GM21367 (cell line): ENCODE data around the gene TMEM120B.

Experiments
- ATAC-seq: cut with Tn5 transposase; IDR thresholded peaks from one replicate; pipeline ENCODE4 v1.9.1; 2021; ENCODE audit not compliant: unreplicated experiment

TMEM120B gene

GRCh38 chr12:121801595-121802484, 89.3 kb downstream of the TMEM120B start:
- ATAC-seq, result no peak

DNA sequence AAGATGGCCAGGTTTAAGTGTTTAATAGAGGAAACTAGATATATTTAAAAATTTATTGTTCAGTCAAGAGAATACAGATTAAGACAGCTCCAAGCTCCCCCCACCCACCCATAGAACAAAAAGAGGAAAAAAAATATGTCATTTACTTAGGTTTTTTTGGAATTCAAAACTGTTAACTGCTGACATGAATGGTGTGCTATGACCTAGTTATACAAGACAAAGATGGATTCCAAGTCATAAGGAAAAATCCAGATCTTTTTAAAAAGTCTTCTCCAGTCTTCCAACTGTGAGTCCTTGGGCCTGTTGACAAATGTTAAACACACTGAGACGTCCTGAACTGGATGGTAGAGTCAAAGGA, 89.9 kb downstream of the TMEM120B start:
- no peak for ATAC-seq

GRCh38 chr12:121802843-121803698, 90.5 kb downstream of the TMEM120B start:
- ATAC-seq, result peak; percentile 33

- no peak for ATAC-seq
Measured at GRCh38 chr12:121803861-121804416, 91.4 kb downstream of the TMEM120B start, which contains the start of gene SETD1B. SETD1B (plus strand) TSS chr12:121804009; CDS start chr12:121804738, 729 bp downstream.

DNA sequence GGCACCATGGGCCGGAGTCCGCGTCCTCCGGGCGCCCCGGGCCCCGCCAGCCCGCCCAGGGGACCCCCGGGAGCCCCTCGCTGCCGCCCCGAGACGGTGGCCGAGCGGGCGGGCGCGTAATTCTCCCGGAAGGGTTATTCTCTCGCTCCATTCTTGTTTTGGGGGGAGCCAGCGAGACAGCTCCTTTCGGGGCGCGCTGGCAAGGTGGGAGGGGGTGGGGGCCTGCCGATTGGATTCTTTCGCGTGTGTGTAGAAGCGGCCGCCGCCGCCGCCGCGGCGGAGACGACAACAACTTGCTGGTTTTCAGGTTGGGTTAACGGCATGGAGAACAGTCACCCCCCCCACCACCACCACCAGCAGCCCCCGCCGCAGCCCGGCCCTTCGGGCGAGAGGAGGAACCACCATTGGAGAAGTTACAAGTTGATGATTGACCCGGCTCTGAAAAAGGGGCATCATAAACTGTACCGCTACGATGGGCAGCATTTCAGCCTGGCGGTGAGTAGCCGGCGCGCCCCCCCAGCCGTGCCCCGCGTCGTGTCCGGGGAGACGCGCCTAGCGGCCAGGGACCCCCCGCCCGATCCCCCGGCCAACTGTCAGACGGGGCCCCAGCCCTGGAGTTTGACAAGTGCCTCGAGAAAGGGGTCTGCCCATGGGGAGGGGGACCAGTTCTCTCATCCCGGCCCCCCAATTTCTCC, 92.0 kb downstream of the TMEM120B start:
- ATAC-seq, result no peak

DNA sequence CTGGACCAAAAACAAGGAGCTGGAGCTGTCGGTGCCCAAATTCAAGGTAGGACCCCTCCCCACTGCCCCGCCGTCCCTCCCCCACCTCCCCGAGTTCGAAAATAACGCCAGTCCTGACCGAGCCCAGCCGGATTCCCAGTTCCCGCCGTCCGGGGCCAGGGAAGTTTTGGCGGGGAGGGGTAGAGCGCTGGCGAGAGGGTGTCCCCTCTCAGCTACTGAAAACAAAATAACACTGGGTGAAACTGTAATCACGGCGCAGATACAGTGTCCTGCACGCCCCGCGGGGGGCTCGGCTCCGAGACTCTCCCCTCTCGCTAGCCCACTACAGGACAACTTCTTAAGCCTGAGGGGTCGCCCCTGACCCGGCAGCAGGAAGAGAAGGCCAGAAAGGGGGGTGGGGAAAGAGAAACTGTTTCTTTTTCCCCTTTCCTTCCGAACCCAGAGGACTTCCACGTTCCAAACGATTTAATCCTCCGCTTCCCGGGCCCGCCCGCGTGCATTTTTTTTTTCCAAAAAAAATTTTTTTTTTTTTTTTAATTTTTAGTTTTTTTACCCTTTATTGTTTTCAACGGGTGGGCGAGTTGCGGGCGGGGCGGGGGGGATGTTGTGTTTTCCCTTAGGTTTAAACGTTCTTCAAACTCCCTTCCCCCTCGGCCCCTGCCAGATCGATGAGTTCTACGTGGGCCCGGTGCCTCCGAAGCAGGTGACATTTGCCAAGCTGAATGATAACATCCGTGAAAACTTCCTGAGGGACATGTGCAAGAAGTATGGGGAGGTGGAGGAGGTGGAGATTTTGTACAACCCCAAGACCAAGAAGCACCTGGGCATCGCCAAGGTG, 92.8 kb downstream of the TMEM120B start:
- ATAC-seq, result no peak

- ATAC-seq, result no peak
Measured at GRCh38 chr12:121806009-121806545, 93.5 kb downstream of the TMEM120B start.

DNA sequence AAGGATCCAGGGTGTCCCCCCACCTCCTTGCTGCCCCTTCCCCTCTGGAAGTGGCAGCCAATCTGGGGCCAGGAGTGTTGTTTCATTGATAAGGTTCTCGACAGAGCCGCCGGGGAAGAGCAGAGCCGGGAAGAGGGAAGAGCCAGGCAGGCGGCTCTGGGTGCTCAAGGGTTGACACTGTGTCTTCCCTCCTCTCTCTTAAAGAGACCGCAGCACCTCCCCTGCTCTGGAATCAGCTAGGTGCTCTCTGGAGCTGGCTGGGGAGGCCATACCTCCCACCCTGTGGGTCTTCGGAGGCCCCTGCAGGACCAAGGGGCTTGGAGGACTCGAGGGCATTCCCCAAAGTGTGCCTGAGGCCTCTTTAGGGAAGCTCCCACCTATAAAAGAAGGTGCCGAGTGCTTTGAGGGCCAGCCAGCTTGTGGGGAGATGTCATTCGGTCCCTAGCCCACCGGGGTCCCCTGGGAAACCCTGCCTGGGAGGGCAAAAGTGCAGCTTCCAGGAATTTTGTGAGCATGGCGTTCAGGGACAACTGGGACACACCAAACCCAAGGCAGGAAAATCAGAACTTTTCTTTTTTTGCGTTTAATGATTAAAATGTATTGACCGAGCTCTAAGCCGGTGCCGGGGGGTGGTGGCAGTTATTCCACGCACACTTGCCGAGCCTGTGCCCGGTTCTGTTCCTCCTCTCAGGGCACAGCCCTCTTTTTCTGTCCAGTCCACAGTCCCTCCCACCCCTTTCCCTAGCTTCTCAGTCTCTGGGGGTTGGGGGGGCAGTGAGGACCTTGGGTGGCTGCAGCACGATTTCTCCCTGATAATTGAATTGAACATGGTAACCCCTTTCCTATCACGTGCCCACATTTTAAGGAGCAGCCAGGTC, 94.2 kb downstream of the TMEM120B start:
- ATAC-seq, result no peak

- ATAC-seq, result no peak
Measured at GRCh38 chr12:121807642-121808347, 95.2 kb downstream of the TMEM120B start.

DNA sequence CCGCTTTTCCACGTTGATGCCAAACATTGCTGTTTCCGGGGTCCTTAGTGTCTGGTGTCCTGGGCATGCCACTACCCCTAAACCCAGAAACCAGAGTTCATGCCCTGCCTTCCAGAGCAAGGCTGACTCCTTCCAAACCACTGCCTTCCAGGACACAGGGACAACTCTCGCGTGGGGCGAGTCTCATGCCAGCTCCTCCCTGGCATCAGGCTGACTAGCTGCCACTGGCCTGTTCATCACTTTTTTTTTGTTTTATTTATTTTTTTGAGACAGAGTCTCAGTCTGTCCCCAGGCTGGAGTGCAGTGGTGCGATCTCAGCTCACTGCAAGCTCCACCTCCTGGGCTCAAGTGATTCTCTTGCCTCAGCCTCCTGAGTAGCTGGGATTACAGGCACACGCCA, 96.1 kb downstream of the TMEM120B start:
- no peak for ATAC-seq

DNA sequence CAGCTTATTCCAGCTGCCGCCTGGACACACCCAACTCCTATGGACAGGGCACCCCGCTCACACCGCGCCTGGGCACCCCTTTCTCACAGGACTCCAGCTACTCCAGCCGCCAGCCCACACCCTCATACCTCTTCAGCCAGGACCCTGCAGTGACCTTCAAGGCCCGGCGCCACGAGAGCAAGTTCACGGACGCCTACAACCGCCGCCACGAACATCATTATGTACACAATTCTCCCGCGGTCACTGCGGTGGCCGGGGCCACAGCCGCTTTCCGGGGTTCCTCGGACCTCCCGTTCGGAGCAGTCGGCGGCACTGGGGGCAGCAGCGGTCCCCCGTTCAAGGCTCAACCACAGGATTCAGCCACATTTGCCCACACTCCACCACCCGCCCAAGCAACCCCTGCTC, 97.2 kb downstream of the TMEM120B start:
- ATAC-seq, result no peak

DNA sequence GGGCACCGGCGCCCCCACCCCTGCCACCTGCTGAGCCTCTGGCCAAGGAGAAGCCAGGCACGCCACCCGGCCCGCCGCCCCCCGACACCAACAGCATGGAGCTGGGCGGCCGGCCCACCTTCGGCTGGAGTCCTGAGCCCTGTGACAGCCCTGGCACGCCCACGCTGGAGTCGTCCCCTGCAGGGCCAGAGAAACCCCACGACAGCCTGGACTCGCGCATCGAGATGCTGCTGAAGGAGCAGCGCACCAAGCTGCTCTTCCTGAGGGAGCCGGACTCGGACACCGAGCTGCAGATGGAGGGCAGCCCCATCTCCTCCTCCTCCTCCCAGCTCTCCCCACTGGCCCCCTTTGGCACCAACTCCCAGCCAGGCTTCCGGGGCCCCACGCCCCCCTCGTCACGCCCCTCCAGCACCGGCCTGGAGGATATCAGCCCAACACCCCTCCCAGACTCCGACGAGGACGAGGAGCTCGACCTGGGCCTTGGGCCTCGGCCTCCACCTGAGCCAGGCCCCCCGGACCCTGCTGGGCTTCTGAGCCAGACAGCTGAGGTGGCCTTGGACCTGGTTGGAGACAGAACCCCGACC, 97.8 kb downstream of the TMEM120B start:
- ATAC-seq, result no peak

- no peak for ATAC-seq
Measured at GRCh38 chr12:121810833-121811433, 98.4 kb downstream of the TMEM120B start.

DNA sequence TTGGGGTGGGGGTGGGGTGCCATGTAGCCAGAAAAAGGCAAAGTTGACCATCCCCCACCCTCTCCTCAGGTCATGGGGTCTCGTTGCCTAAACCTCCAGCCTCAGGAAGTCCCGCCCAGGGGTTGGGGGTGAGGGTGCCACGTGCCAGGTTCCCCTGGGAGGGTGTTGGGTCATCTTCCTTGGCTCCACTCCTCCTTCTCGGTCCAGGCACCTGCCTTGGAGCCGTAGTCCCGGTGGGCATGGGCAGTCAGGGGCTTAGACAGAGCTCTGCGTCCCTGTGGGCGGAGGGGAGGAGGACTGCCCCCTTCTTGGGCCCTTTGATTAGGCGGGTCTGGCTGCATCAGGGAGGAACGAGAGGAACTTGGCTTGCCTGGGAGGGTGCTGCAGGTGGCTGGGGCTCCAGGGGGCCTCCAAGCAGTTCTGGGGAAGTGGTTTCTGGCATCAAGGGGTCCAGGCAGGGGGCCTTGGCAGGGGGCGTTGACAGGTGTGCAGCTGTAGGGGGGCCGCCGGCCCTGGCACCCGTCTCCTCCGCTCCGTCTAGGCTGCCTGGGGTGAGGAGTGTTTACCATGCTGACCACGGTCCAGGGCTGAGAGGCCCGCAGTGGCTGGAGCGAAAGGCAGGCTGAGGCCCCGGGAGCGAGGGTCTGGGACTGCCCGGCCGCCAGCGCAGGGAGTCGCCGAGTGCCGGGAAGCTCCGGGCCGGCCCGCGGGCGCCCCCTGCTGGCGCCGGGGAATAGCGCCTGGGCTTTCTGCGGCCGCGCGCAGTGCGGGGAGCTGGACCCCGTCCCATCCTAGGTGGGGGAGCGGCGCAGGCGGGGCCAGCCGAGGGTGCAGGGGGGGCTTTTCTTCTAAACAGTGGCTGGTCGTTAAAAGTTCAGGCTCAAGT, 99.1 kb downstream of the TMEM120B start:
- ATAC-seq, result peak; percentile 44

- no peak for ATAC-seq
Measured at GRCh38 chr12:121812320-121812871, 99.8 kb downstream of the TMEM120B start.
